Measurements from ENCODE around the gene INPP5A. TPM values are rescaled to one million over a fixed set of nuclear protein-coding genes. Genes with fewer than 3 reads are reported as not detected.

INPP5A gene
- total and polyA plus RNA-seq, 4 donors, result 37.7 to 112 (median 54.9) TPM

- peak; percentile 24 to 62 for DNase-seq
- no peaks in the 10 kb centered on the region for H3K36me3 ChIP-seq (ENCODE audit: control insufficient read depth in 1 of 2, insufficient read depth in 2 of 2, low read length in 1 of 2)
These were observed 118.1 kb downstream of the INPP5A start for GRCh38 chr10:132655735-132656134.

GRCh38 chr10:132656283-132657126, 118.9 kb downstream of the INPP5A start:
- peak in 1 of 2 donors; percentile 68 for DNase-seq
- intact Hi-C loops (cut with DNase I), result no loop called here

More at GRCh38 chr10:132655735-132656134, 118.1 kb downstream of the INPP5A start:
- intact Hi-C loops (cut with DNase I), result no loop called here
- H3K4me3 ChIP-seq (ENCODE audit: low read length in 2 of 2), result no peak overlapping the region
- H3K27me3 ChIP-seq (ENCODE audit: control insufficient read depth in 1 of 2, insufficient read depth in 2 of 2, low read length in 1 of 2), result no peaks in the 10 kb centered on the region
- 87 to 89% methylated on average over 8 of the region's 8 CpGs for WGBS, 2 donors
- H3K27ac ChIP-seq (ENCODE audit: low read depth in 1 of 2, low read length in 2 of 2), result no peak overlapping the region
- no peaks in the 10 kb centered on the region for H3K4me1 ChIP-seq (ENCODE audit: control insufficient read depth in 1 of 2, insufficient read depth in 2 of 2, low read length in 2 of 2)
- ATAC-seq (ENCODE audit: low FRiP score), result no peak
- no peaks in the 10 kb centered on the region for H3K9me3 ChIP-seq (ENCODE audit: control insufficient read depth, low read length)

GRCh38 chr10:132657127-132657706, 119.6 kb downstream of the INPP5A start:
- Histone ChIP-seq H3K4me1 (ENCODE audit: control insufficient read depth in 1 of 2, insufficient read depth in 2 of 2, low read length in 2 of 2) (no peaks in the 10 kb centered on the region), H3K4me3 (ENCODE audit: low read length in 2 of 2) (no peak overlapping the region)

More at GRCh38 chr10:132656283-132657126, 118.9 kb downstream of the INPP5A start:
- Histone ChIP-seq H3K4me1 (ENCODE audit: control insufficient read depth in 1 of 2, insufficient read depth in 2 of 2, low read length in 2 of 2) (no peaks in the 10 kb centered on the region), H3K27ac (ENCODE audit: low read depth in 1 of 2, low read length in 2 of 2) (no peak overlapping the region), H3K36me3 (ENCODE audit: control insufficient read depth in 1 of 2, insufficient read depth in 2 of 2, low read length in 1 of 2) (no peaks in the 10 kb centered on the region), H3K27me3 (ENCODE audit: control insufficient read depth in 1 of 2, insufficient read depth in 2 of 2, low read length in 1 of 2) (no peaks in the 10 kb centered on the region), H3K4me3 (ENCODE audit: low read length in 2 of 2) (no peak overlapping the region), H3K9me3 (ENCODE audit: control insufficient read depth, low read length) (no peaks in the 10 kb centered on the region)
- 77 to 88% methylated on average over 18 of the region's 18 CpGs for WGBS, 2 donors
- ATAC-seq (ENCODE audit: low FRiP score), result no peak

GRCh38 chr10:132657748-132658147, 120.2 kb downstream of the INPP5A start:
- WGBS, 2 donors, result 91 to 93% methylated on average over 16 of the region's 16 CpGs
- Histone ChIP-seq H3K27me3 (ENCODE audit: control insufficient read depth in 1 of 2, insufficient read depth in 2 of 2, low read length in 1 of 2) (no peaks in the 10 kb centered on the region), H3K4me3 (ENCODE audit: low read length in 2 of 2) (no peak overlapping the region), H3K36me3 (ENCODE audit: control insufficient read depth in 1 of 2, insufficient read depth in 2 of 2, low read length in 1 of 2) (no peaks in the 10 kb centered on the region), H3K27ac (ENCODE audit: low read depth in 1 of 2, low read length in 2 of 2) (no peak overlapping the region), H3K4me1 (ENCODE audit: control insufficient read depth in 1 of 2, insufficient read depth in 2 of 2, low read length in 2 of 2) (no peaks in the 10 kb centered on the region), H3K9me3 (ENCODE audit: control insufficient read depth, low read length) (no peaks in the 10 kb centered on the region)
- intact Hi-C loops (cut with DNase I), result no loop called here
- DNase-seq (peak in 1 of 2 donors; percentile 49), ATAC-seq (ENCODE audit: low FRiP score) (no peak)

More at GRCh38 chr10:132657127-132657706, 119.6 kb downstream of the INPP5A start:
- H3K9me3 ChIP-seq (ENCODE audit: control insufficient read depth, low read length), result no peaks in the 10 kb centered on the region
- no peak overlapping the region for H3K27ac ChIP-seq (ENCODE audit: low read depth in 1 of 2, low read length in 2 of 2)
- H3K36me3 ChIP-seq (ENCODE audit: control insufficient read depth in 1 of 2, insufficient read depth in 2 of 2, low read length in 1 of 2), result no peaks in the 10 kb centered on the region
- no peaks in the 10 kb centered on the region for H3K27me3 ChIP-seq (ENCODE audit: control insufficient read depth in 1 of 2, insufficient read depth in 2 of 2, low read length in 1 of 2)
- ATAC-seq (ENCODE audit: low FRiP score) (no peak), DNase-seq (peak in 1 of 2 donors; percentile 62)
- 90 to 91% methylated on average over 18 of the region's 18 CpGs for WGBS, 2 donors
- intact Hi-C loops (cut with DNase I), result no loop called here

GRCh38 chr10:132658546-132659205, 121.1 kb downstream of the INPP5A start:
- Histone ChIP-seq H3K36me3 (ENCODE audit: control insufficient read depth in 1 of 2, insufficient read depth in 2 of 2, low read length in 1 of 2) (no peaks in the 10 kb centered on the region), H3K27ac (ENCODE audit: low read depth in 1 of 2, low read length in 2 of 2) (no peak overlapping the region), H3K27me3 (ENCODE audit: control insufficient read depth in 1 of 2, insufficient read depth in 2 of 2, low read length in 1 of 2) (no peaks in the 10 kb centered on the region), H3K4me3 (ENCODE audit: low read length in 2 of 2) (no peak overlapping the region), H3K9me3 (ENCODE audit: control insufficient read depth, low read length) (no peaks in the 10 kb centered on the region), H3K4me1 (ENCODE audit: control insufficient read depth in 1 of 2, insufficient read depth in 2 of 2, low read length in 2 of 2) (no peaks in the 10 kb centered on the region)
- 91 to 93% methylated on average over 30 of the region's 30 CpGs for WGBS, 2 donors
- intact Hi-C loops (cut with DNase I), result no loop called here
- ATAC-seq (ENCODE audit: low FRiP score) (no peak), DNase-seq (peak in 1 of 2 donors; percentile 73)

GRCh38 chr10:132659206-132660091, 121.9 kb downstream of the INPP5A start:
- no peaks in the 10 kb centered on the region for H3K4me1 ChIP-seq (ENCODE audit: control insufficient read depth in 1 of 2, insufficient read depth in 2 of 2, low read length in 2 of 2)
- 87 to 90% methylated on average over 35 of the region's 35 CpGs for WGBS, 2 donors
- no peak overlapping the region for H3K4me3 ChIP-seq (ENCODE audit: low read length in 2 of 2)
- H3K27me3 ChIP-seq (ENCODE audit: control insufficient read depth in 1 of 2, insufficient read depth in 2 of 2, low read length in 1 of 2), result no peaks in the 10 kb centered on the region
- DNase-seq (peak in 1 of 2 donors; percentile 61), ATAC-seq (ENCODE audit: low FRiP score) (no peak)
- no peaks in the 10 kb centered on the region for H3K36me3 ChIP-seq (ENCODE audit: control insufficient read depth in 1 of 2, insufficient read depth in 2 of 2, low read length in 1 of 2)
- intact Hi-C loops (cut with DNase I), result no loop called here
- no peaks in the 10 kb centered on the region for H3K9me3 ChIP-seq (ENCODE audit: control insufficient read depth, low read length)
- no peak overlapping the region for H3K27ac ChIP-seq (ENCODE audit: low read depth in 1 of 2, low read length in 2 of 2)

- no peaks in the 10 kb centered on the region for H3K36me3 ChIP-seq (ENCODE audit: control insufficient read depth in 1 of 2, insufficient read depth in 2 of 2, low read length in 1 of 2)
- ATAC-seq (ENCODE audit: low FRiP score), result no peak
- H3K4me1 ChIP-seq (ENCODE audit: control insufficient read depth in 1 of 2, insufficient read depth in 2 of 2, low read length in 2 of 2), result no peaks in the 10 kb centered on the region
- 94 to 97% methylated on average over 3 of the region's 3 CpGs for WGBS, 2 donors
- intact Hi-C loops (cut with DNase I), result no loop called here
- no peaks in the 10 kb centered on the region for H3K9me3 ChIP-seq (ENCODE audit: control insufficient read depth, low read length)
- DNase-seq, result peak in 1 of 2 donors; percentile 36
- H3K27me3 ChIP-seq (ENCODE audit: control insufficient read depth in 1 of 2, insufficient read depth in 2 of 2, low read length in 1 of 2), result no peaks in the 10 kb centered on the region
- H3K4me3 ChIP-seq (ENCODE audit: low read length in 2 of 2), result no peak overlapping the region
- H3K27ac ChIP-seq (ENCODE audit: low read depth in 1 of 2, low read length in 2 of 2), result no peak overlapping the region
These were observed 122.8 kb downstream of the INPP5A start for GRCh38 chr10:132660385-132660784.

Data from aorta (tissue), 5 donors.